Measurements from ENCODE around the gene CEMIP2.
"Not testable (repeated sequence)": the region's sequence is repeated elsewhere in the genome, so short reads cannot be mapped to it uniquely, and the experiment has no call there.

The CEMIP2 gene

GRCh38 chr9:71676460-71676859 lies 91.9 kb downstream of the CEMIP2 start:
- DNase-seq (ENCODE audit: low read depth in 2 of 2): no peak

- DNase-seq (ENCODE audit: low read depth in 2 of 2): no peak
Observed at GRCh38 chr9:71675857-71676165, 92.5 kb downstream of the CEMIP2 start.

- no peak for DNase-seq (ENCODE audit: low read depth in 2 of 2)
Observed at GRCh38 chr9:71675105-71675856, 93.0 kb downstream of the CEMIP2 start.

- no peak for DNase-seq (ENCODE audit: low read depth in 2 of 2)
Observed at GRCh38 chr9:71672573-71672972, 95.7 kb downstream of the CEMIP2 start.

- DNase-seq (ENCODE audit: low read depth in 2 of 2): no peak
Observed at GRCh38 chr9:71671289-71671688, 97.0 kb downstream of the CEMIP2 start.

GRCh38 chr9:71670121-71670520 lies 98.2 kb downstream of the CEMIP2 start:
- DNase-seq (ENCODE audit: low read depth in 2 of 2): no peak

GRCh38 chr9:71669284-71669995 lies 98.9 kb downstream of the CEMIP2 start:
- no peak for DNase-seq (ENCODE audit: low read depth in 2 of 2)

GRCh38 chr9:71668717-71669116 lies 99.6 kb downstream of the CEMIP2 start:
- no peak for DNase-seq (ENCODE audit: low read depth in 2 of 2)

- no peak for DNase-seq (ENCODE audit: low read depth in 2 of 2)
Observed at GRCh38 chr9:71665247-71665646, 103.1 kb downstream of the CEMIP2 start.

- no peak for DNase-seq (ENCODE audit: low read depth in 2 of 2)
Observed at GRCh38 chr9:71664566-71664965, 103.7 kb downstream of the CEMIP2 start.

GRCh38 chr9:71663931-71664459 lies 104.3 kb downstream of the CEMIP2 start:
- DNase-seq (ENCODE audit: low read depth in 2 of 2): no peak

- no peak for DNase-seq (ENCODE audit: low read depth in 2 of 2)
Observed at GRCh38 chr9:71663216-71663615, 105.1 kb downstream of the CEMIP2 start.

- DNase-seq (ENCODE audit: low read depth in 2 of 2): no peak
Observed at GRCh38 chr9:71662082-71662481, 106.2 kb downstream of the CEMIP2 start.

- not testable (repeated sequence) for DNase-seq (ENCODE audit: low read depth in 2 of 2)
Observed at GRCh38 chr9:71657276-71657675, 111.0 kb downstream of the CEMIP2 start.

GRCh38 chr9:71656496-71656895 lies 111.8 kb downstream of the CEMIP2 start:
- DNase-seq (ENCODE audit: low read depth in 2 of 2): no peak

- DNase-seq (ENCODE audit: low read depth in 2 of 2): no peak
Observed at GRCh38 chr9:71655778-71656177, 112.5 kb downstream of the CEMIP2 start.

GRCh38 chr9:71655141-71655540 lies 113.2 kb downstream of the CEMIP2 start:
- DNase-seq (ENCODE audit: low read depth in 2 of 2): no peak

- no peak for DNase-seq (ENCODE audit: low read depth in 2 of 2)
Observed at GRCh38 chr9:71652480-71652879, 115.8 kb downstream of the CEMIP2 start.

GRCh38 chr9:71648453-71648852 lies 119.9 kb downstream of the CEMIP2 start:
- DNase-seq (ENCODE audit: low read depth in 2 of 2): no peak

- DNase-seq (ENCODE audit: low read depth in 2 of 2): peak; percentile 38 to 42
Observed at GRCh38 chr9:71647094-71647591, 121.2 kb downstream of the CEMIP2 start.

- DNase-seq (ENCODE audit: low read depth in 2 of 2): no peak
Observed at GRCh38 chr9:71646131-71646530, 122.2 kb downstream of the CEMIP2 start.

GRCh38 chr9:71644819-71645362 lies 123.4 kb downstream of the CEMIP2 start:
- no peak for DNase-seq (ENCODE audit: low read depth in 2 of 2)

- no peak for DNase-seq (ENCODE audit: low read depth in 2 of 2)
Observed at GRCh38 chr9:71643330-71643729, 125.0 kb downstream of the CEMIP2 start.
